ENCODE data around the gene KIAA1549. TPM values are rescaled to one million over a fixed set of nuclear protein-coding genes. Genes with fewer than 3 reads are reported as not detected.

Gene KIAA1549
- total and polyA plus RNA-seq, 9 donors = 1.2 to 5.0 (median 3.6) TPM

GRCh38 chr7:138919216-138919615 is 62.0 kb downstream of the KIAA1549 start:
- TF ChIP-seq, protein P1, sequence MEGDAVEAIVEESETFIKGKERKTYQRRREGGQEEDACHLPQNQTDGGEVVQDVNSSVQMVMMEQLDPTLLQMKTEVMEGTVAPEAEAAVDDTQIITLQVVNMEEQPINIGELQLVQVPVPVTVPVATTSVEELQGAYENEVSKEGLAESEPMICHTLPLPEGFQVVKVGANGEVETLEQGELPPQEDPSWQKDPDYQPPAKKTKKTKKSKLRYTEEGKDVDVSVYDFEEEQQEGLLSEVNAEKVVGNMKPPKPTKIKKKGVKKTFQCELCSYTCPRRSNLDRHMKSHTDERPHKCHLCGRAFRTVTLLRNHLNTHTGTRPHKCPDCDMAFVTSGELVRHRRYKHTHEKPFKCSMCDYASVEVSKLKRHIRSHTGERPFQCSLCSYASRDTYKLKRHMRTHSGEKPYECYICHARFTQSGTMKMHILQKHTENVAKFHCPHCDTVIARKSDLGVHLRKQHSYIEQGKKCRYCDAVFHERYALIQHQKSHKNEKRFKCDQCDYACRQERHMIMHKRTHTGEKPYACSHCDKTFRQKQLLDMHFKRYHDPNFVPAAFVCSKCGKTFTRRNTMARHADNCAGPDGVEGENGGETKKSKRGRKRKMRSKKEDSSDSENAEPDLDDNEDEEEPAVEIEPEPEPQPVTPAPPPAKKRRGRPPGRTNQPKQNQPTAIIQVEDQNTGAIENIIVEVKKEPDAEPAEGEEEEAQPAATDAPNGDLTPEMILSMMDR (IDR thresholded peaks at IDR 0.05) = no peak
- TF ChIP-seq POLR2A (IDR thresholded peaks at IDR 0.05) (no peak), EP300 (IDR thresholded peaks at IDR 0.05) (no peak)
- 81 to 87% (median 84%) methylated on average over 9 of the region's 9 CpGs for WGBS, 3 donors

GRCh38 chr7:138918756-138919155 is 62.4 kb downstream of the KIAA1549 start:
- no peaks in the 10 kb centered on the region for H3K9me3 ChIP-seq
- 93 to 97% (median 96%) methylated on average over 10 of the region's 10 CpGs for WGBS, 3 donors
- H3K27ac ChIP-seq = no peak overlapping the region
- intact Hi-C loops (cut with DNase I) = no loop called here
- H3K4me1 ChIP-seq (ENCODE audit: insufficient read depth) = no peaks in the 10 kb centered on the region
- no peak overlapping the region for H3K4me3 ChIP-seq
- DNase-seq = no peak
- H3K27me3 ChIP-seq = no peaks in the 10 kb centered on the region
- TF ChIP-seq EP300 (IDR thresholded peaks at IDR 0.05) = no peak
- TF ChIP-seq, protein P1 (IDR thresholded peaks at IDR 0.05) = no peak
- no peak for TF ChIP-seq POLR2A (IDR thresholded peaks at IDR 0.05)
- H3K36me3 ChIP-seq = no peaks in the 10 kb centered on the region

More at GRCh38 chr7:138919216-138919615, 62.0 kb downstream of the KIAA1549 start:
- no peaks in the 10 kb centered on the region for H3K4me1 ChIP-seq (ENCODE audit: insufficient read depth)
- H3K9me3 ChIP-seq = no peaks in the 10 kb centered on the region
- no peak for DNase-seq
- H3K27me3 ChIP-seq = no peaks in the 10 kb centered on the region
- no peak overlapping the region for H3K4me3 ChIP-seq
- no peaks in the 10 kb centered on the region for H3K36me3 ChIP-seq
- intact Hi-C loops (cut with DNase I) = no loop called here
- H3K27ac ChIP-seq = no peak overlapping the region

DNA sequence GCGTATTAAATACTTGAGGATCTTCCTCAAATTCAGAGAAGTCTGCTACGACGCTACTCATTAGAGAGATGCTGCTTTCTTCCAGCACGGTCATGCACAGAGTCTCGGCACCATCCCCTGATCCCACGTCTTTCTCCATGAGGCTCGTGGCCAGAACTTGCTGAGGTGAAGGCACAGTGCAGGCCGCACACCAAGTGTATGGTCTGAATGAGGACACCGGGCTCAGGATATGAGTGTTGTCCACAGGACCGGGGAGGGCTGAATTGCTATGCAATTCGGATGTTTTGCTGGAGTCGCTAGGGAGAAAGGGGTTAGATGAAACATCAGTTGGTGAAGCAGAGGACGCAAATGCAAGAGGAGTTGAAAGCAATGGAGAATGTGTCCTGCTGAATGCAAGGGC is 63.0 kb downstream of the KIAA1549 start:
- no peaks in the 10 kb centered on the region for H3K9me3 ChIP-seq
- DNase-seq = no peak
- intact Hi-C loops (cut with DNase I) = no loop called here
- no peaks in the 10 kb centered on the region for H3K36me3 ChIP-seq
- TF ChIP-seq EP300 (IDR thresholded peaks at IDR 0.05) (no peak), POLR2A (IDR thresholded peaks at IDR 0.05) (no peak)
- TF ChIP-seq, protein P1 (IDR thresholded peaks at IDR 0.05) = no peak
- WGBS, 3 donors = 96 to 97% (median 97%) methylated on average over 13 of the region's 13 CpGs
- no peaks in the 10 kb centered on the region for H3K4me1 ChIP-seq (ENCODE audit: insufficient read depth)
- no peak overlapping the region for H3K27ac ChIP-seq
- no peak overlapping the region for H3K4me3 ChIP-seq
- no peaks in the 10 kb centered on the region for H3K27me3 ChIP-seq

- Histone ChIP-seq H3K4me1 (ENCODE audit: insufficient read depth) (no peaks in the 10 kb centered on the region), H3K9me3 (no peaks in the 10 kb centered on the region), H3K36me3 (no peaks in the 10 kb centered on the region), H3K27ac (no peak overlapping the region), H3K4me3 (no peak overlapping the region), H3K27me3 (no peaks in the 10 kb centered on the region)
- no peak for DNase-seq
- TF ChIP-seq POLR2A (IDR thresholded peaks at IDR 0.05) (no peak), EP300 (IDR thresholded peaks at IDR 0.05) (no peak)
- TF ChIP-seq, protein P1 (IDR thresholded peaks at IDR 0.05) = no peak
- intact Hi-C loops (cut with DNase I) = no loop called here
- WGBS, 3 donors = 95 to 96% (median 96%) methylated on average over 16 of the region's 16 CpGs
These were observed 63.4 kb downstream of the KIAA1549 start for GRCh38 chr7:138917771-138918170.

All from ovary (tissue), 9 donors.